Esophagus squamous epithelium (tissue), 5 donors: Measurements from ENCODE around the gene TMEM131L. TPM values are rescaled to one million over a fixed set of nuclear protein-coding genes. Genes with fewer than 3 reads are reported as not detected.
A peak's percentile ranks its signal among the peaks of the same experiment; 100 is the strongest.
"Not testable (repeated sequence)": the region's sequence is repeated elsewhere in the genome, so short reads cannot be mapped to it uniquely, and the experiment has no call there.

ENCODE experiments used
- DNase-seq: peaks from one replicate; lab custom pipeline; 2025; lab: John Stamatoyannopoulos, UW
- H3K27ac ChIP-seq, 4 donors: fragments of 200-600 bp; sonication (generic); one replicate each; pipeline ENCODE4 v1.5.1; 2016 to 2019; ENCODE audit warnings: mild to moderate bottlenecking in 1 of 4
- H3K27me3 ChIP-seq, 4 donors: fragments of 200-600 bp; sonication (generic); 1 replicate in 3 of 4; 2 replicates in 1 of 4; pipeline versions ENCODE4 v1.5.1 to v1.6.0; 2017 to 2021; ENCODE audit warnings: antibody characterized with exemption in 1 of 4
- H3K36me3 ChIP-seq, 3 donors: fragments of 200-600 bp; sonication (generic); one replicate each; pipeline ENCODE4 v1.5.1; 2016 to 2019
- H3K4me1 ChIP-seq, 3 donors: fragments of 200-600 bp; sonication (generic); one replicate each; pipeline ENCODE4 v1.5.1; 2017 to 2019
- H3K4me3 ChIP-seq, 4 donors: fragments of 200-600 bp; sonication (generic); 1 replicate in 3 of 4; 2 replicates in 1 of 4; pipeline ENCODE4 v1.5.1; 2016 to 2019; ENCODE audit warnings: mild to moderate bottlenecking in 2 of 4, moderate library complexity in 1 of 4
- H3K9me3 ChIP-seq, 3 donors: fragments of 200-600 bp; sonication (generic); one replicate each; pipeline ENCODE4 v1.5.1; 2016 to 2019
- POLR2A ChIP-seq, 4 donors: fragments of 450-650 bp; IDR thresholded peaks; one replicate each; pipeline ENCODE4 v1.6.1; 2017; ENCODE audit warnings: antibody characterized with exemption in 4 of 4, mild to moderate bottlenecking in 4 of 4, moderate library complexity in 3 of 4
- WGBS, 2 donors: methylation state at CpG; one replicate each; pipeline ENCODE4 v1.1.5; 2018; 5-methylcytosine and 5-hydroxymethylcytosine counted together
- intact Hi-C: fragments of 100-400 bp; cut with DNase I; formaldehyde crosslinking; loops from one replicate; pipeline ENCODE4 v1.15.0; 2022
- total RNA-seq, 4 donors: library from RNA; depleted of rRNA; stranded (reverse); fragments of >200 nt; gene quantifications; one replicate each; pipeline ENCODE4 v1.1.0, GENCODE V29; 2016
- TF ChIP-seq, protein P1 (sequence below), 6 experiments: fragments of 450-650 bp in 4 of 6; fragments of 200-600 bp in 2 of 6; sonication (generic) in 2 of 6; IDR thresholded peaks; one replicate each; pipeline ENCODE4 v1.5.1; 2016 to 2019; ENCODE audit warnings: antibody characterized with exemption in 6 of 6, mild to moderate bottlenecking in 4 of 6, moderate library complexity in 4 of 6
- donor health status: DM: yes; HTN: yes; CAD: no.

TMEM131L gene
- total RNA-seq, 4 donors from 2014 or later, result 9.2 to 14.7 (median 12.4) TPM

- WGBS, 2 donors, result 73 to 84% methylated on average over 3 of the region's 3 CpGs
- no peak for DNase-seq
- H3K27ac ChIP-seq, result no peak overlapping the region
- peaks cover 0 to 7% (median 0%) of the 10 kb centered on the region in 3 donors for H3K36me3 ChIP-seq
- intact Hi-C loops, result no loop called here
- H3K4me1 ChIP-seq, result peaks cover 0 to 25% (median 0%) of the 10 kb centered on the region in 3 donors
- H3K27me3 ChIP-seq, result no peaks in the 10 kb centered on the region
- H3K4me3 ChIP-seq, result no peak overlapping the region
- no peak for TF ChIP-seq POLR2A (IDR thresholded peaks at IDR 0.05)
- TF ChIP-seq, protein P1, sequence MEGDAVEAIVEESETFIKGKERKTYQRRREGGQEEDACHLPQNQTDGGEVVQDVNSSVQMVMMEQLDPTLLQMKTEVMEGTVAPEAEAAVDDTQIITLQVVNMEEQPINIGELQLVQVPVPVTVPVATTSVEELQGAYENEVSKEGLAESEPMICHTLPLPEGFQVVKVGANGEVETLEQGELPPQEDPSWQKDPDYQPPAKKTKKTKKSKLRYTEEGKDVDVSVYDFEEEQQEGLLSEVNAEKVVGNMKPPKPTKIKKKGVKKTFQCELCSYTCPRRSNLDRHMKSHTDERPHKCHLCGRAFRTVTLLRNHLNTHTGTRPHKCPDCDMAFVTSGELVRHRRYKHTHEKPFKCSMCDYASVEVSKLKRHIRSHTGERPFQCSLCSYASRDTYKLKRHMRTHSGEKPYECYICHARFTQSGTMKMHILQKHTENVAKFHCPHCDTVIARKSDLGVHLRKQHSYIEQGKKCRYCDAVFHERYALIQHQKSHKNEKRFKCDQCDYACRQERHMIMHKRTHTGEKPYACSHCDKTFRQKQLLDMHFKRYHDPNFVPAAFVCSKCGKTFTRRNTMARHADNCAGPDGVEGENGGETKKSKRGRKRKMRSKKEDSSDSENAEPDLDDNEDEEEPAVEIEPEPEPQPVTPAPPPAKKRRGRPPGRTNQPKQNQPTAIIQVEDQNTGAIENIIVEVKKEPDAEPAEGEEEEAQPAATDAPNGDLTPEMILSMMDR (IDR thresholded peaks at IDR 0.05), result no peak
- H3K9me3 ChIP-seq, result no peaks in the 10 kb centered on the region
Measured at GRCh38 chr4:153546280-153546679, 80.1 kb downstream of the TMEM131L start.

DNA sequence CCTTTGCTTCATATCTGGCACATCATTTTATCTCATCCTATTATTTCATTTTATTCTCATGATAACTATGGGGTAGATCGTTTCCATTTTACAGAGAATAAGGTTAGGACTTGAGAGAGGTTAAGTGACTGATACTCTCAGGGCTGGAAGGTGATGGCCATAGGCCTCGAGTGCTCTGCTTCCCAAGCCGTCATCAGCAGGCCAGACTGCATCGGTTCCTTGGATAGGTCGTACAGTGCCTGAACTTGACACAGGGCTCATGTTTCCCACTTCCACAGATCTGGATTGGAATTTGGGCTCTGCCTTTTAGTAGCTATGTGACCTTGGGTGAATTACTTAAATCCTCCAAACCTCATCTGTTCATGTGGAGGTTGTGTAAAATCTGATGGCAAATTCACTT is 81.4 kb downstream of the TMEM131L start:
- no peak for TF ChIP-seq POLR2A (IDR thresholded peaks at IDR 0.05)
- TF ChIP-seq, protein P1 (IDR thresholded peaks at IDR 0.05), result no peak
- Histone ChIP-seq H3K27me3 (no peaks in the 10 kb centered on the region), H3K4me3 (no peak overlapping the region), H3K9me3 (no peaks in the 10 kb centered on the region), H3K36me3 (peaks cover 0 to 7% (median 0%) of the 10 kb centered on the region in 3 donors), H3K27ac (no peak overlapping the region), H3K4me1 (peaks cover 0 to 21% (median 0%) of the 10 kb centered on the region in 3 donors)
- WGBS, 2 donors, result 73 to 81% methylated on average over 5 of the region's 5 CpGs
- intact Hi-C loops, result no loop called here
- DNase-seq, result no peak

DNA sequence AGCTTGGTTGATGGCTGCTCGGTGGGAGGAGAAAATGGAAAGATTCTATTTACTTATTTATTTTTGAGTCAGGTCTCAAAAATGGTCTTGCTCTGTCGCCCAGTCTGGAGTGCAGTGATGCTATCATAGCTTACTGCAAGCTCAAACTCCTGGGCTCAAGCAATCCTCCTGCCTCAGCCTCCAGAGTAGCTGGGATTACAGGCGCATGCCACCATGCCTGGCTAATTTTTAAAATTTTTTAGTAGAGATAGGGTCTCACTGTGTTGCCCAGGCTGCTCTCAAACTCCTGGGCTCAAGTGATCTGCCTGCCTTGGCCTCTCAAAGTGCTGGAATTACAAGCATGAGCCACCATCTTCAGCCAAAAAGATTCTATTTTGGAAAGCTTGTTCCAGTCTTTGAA is 82.7 kb downstream of the TMEM131L start:
- intact Hi-C loops, H3K27ac ChIP-seq, H3K4me1 ChIP-seq, H3K36me3 ChIP-seq, DNase-seq, H3K4me3 ChIP-seq, H3K27me3 ChIP-seq, H3K9me3 ChIP-seq: not testable (repeated sequence)
- 85 to 92% methylated on average over 3 of the region's 3 CpGs for WGBS, 2 donors

- no peak for TF ChIP-seq POLR2A (IDR thresholded peaks at IDR 0.05)
- TF ChIP-seq, protein P1 (IDR thresholded peaks at IDR 0.05), result no peak
- no peaks in the 10 kb centered on the region for H3K27me3 ChIP-seq
- H3K4me3 ChIP-seq, result no peak overlapping the region
- H3K9me3 ChIP-seq, result no peaks in the 10 kb centered on the region
- H3K27ac ChIP-seq, result no peak overlapping the region
- intact Hi-C loops, result no loop called here
- peaks cover 0 to 7% (median 0%) of the 10 kb centered on the region in 3 donors for H3K36me3 ChIP-seq
- DNase-seq, result no peak
- peaks cover 0 to 5% (median 0%) of the 10 kb centered on the region in 3 donors for H3K4me1 ChIP-seq
- 75 to 76% methylated on average over 1 of the region's 1 CpG for WGBS, 2 donors
Measured at GRCh38 chr4:153549405-153549804, 83.2 kb downstream of the TMEM131L start.

DNA sequence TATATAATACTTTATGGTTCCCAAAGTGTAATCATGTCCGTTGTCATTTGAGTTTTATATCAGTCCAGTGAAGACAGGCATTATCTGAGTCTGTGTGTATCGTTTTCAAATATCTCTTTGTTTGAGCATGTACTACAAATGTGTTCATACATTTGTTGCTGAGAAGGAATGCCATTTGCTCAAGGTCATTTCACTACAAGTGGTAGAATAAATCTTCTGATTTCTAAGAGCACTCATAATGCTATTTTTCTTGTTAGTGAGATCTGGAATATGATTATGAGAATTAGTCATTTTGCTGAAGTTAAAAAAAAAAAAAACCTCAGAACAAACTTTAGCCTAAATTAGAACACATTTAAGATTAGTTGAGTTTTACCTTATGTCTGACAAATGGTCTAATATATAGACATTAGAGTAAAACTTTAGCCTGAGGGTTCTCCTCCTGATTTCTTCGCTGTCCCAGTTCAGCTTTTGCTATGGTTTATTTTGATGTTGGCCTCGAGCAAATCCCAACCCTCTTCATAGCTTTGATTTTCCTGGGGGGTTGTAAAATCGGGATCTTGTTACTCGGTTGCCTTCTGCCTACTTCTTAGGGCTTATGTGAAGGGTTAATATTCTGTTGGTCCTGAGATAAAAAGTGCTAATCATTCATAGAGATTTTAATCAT is 87.1 kb downstream of the TMEM131L start:
- TF ChIP-seq, protein P1 (IDR thresholded peaks at IDR 0.05), result no peak
- no peak for TF ChIP-seq POLR2A (IDR thresholded peaks at IDR 0.05)
- no peak for DNase-seq
- 63 to 68% methylated on average over 6 of the region's 6 CpGs for WGBS, 2 donors
- peaks cover 0 to 11% (median 0%) of the 10 kb centered on the region in 3 donors for H3K4me1 ChIP-seq
- H3K27me3 ChIP-seq, result no peaks in the 10 kb centered on the region
- no peaks in the 10 kb centered on the region for H3K9me3 ChIP-seq
- peak overlapping the region in 3 of 4 donors; percentile 2 to 33 (median 17) for H3K27ac ChIP-seq
- peaks cover 0 to 33% (median 0%) of the 10 kb centered on the region in 3 donors for H3K36me3 ChIP-seq
- no peak overlapping the region for H3K4me3 ChIP-seq
- intact Hi-C loops, result no loop called here
